IPS-18c (cell line): Measurements from ENCODE around the gene CORO2B.
"Not testable (repeated sequence)": the region's sequence is repeated elsewhere in the genome, so short reads cannot be mapped to it uniquely, and the experiment has no call there.

Experiments used
- H3K4me3 ChIP-seq: 2 replicates; pipeline ENCODE4 v1.7.0; 2013; ENCODE audit warnings: low read depth, mild to moderate bottlenecking, low read length, moderate library complexity; ENCODE audit not compliant: insufficient read depth
- H3K9me3 ChIP-seq: one replicate; pipeline ENCODE4 v1.6.1; 2013; ENCODE audit warnings: mild to moderate bottlenecking, low read length, moderate library complexity; ENCODE audit not compliant: control insufficient read depth, insufficient read depth

Gene CORO2B

DNA sequence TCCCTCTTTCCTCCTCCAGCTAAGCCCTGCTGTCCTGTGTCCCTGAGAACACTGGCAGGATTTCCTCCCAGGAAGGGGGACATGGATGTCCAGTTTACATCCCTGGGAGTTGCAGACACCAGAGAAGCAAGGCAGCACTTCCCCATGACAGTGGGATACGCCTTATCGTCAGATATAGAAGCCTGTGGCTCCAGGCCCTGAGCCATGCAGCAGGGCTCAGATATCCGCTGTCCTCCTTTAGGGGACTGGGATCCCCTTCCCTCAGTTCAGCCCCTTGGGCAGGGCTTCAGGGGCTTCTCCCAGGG lies 16.4 kb downstream of the CORO2B start:
- Histone ChIP-seq H3K9me3 (no peaks in the 10 kb centered on the region), H3K4me3 (no peak overlapping the region)

DNA sequence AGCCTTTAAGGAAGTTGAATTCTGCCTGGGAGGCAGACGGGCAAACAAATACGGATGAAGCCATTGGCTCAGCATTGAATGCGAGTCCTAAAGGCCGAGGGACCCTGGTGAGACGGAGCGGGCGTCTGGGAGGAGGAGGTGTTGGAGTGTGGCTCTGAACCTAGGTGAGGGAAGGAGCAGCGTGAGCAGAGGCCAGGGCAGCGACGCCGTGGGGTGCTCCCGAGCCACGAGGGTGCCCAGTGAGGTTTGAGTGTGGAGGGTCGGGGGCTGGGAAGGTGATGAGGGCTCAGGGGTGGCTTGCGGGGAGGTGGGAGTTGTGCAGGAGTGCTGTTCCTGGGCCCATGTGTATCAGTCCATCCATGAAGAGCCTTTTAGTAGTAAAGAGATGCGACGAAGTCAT lies 17.0 kb downstream of the CORO2B start:
- H3K4me3 ChIP-seq: no peak overlapping the region
- H3K9me3 ChIP-seq: no peaks in the 10 kb centered on the region

DNA sequence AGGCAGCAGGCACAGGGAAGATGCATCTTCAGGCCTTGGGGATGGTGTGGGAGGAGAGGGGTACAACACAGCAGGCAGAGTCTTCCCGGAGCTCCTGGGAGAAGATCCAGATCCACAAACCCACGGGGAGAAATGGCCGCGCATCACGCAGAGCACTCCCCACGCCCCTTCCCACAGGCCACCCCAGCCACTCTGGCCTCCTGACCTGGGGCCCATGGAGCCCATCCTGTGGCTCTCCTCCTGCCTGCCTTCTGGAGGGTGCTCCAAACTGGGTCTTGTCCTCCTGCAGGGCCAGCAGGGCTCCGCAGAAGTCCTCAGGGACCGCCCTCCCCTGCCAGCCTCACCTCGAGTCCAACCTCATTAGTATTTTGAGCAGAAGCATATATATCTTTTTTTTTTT lies 17.9 kb downstream of the CORO2B start:
- Histone ChIP-seq H3K9me3 (no peaks in the 10 kb centered on the region), H3K4me3 (no peak overlapping the region)

DNA sequence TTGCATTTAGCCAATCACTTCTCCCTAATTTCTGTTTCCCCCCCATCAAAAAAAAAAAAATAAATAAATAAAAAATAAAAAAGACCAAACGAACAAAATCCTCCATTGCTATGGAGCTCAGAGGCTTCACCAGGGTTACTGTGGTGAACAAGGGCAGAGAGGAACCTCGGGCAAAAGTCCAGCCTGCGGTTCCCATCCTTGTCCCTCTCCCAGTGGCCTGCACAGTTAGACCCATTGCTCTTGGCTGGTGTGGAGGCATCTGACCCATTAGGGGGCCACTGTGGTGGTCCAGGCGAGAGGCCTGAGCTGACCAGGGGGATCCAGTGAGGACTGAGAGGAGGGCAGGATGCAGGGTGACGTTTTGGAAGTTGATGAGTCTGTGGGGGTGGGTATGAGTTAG lies 18.8 kb downstream of the CORO2B start:
- Histone ChIP-seq H3K9me3 (no peaks in the 10 kb centered on the region), H3K4me3 (no peak overlapping the region)

DNA sequence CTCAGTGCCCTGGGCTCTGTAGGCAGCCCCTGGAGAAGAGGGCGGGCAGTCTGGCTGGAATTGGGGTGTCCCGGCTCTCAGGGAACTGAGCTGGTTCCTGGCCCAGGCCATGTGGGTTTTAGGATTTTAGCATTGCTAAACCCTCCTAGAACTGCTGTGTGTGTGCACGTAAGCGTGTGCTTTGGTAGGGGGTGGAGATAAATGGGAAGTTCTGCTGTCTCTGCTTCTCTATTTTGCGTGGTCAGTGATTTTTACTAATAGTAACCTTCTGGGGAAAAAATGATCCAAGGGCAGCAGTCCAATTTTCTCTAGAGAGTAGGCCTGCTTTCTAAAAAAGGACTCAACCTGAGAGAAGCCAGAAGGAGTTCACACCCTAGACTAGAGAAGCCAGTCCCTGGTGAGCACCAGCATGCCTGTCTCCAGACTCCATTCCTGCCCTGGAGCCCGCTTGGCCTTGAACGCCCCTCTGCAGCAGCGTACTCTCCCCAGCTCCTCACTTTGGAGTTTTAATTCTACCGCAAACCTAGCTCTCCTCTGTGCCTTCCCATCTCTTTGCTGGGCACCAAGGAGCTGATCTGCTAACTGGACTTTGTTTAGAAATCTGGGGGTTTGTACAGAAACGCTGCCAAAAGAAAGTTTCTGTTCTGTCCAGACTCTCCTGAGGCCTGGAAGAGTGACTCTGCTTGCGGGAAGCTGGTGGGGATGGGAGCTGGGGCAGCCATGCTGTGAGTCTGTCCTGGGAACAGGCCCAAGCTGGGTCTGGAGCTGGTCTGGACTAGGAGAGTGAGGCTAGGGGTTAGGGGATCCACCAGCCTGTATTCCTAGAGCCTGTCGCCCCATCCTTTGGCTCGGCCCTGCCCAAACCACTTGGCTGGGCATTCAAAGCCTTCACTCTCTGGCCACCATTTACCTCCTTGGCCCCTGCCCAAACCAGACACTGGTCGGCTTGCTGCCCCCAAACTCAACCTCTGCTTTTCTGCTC lies 19.7 kb downstream of the CORO2B start:
- no peaks in the 10 kb centered on the region for H3K9me3 ChIP-seq
- no peak overlapping the region for H3K4me3 ChIP-seq

DNA sequence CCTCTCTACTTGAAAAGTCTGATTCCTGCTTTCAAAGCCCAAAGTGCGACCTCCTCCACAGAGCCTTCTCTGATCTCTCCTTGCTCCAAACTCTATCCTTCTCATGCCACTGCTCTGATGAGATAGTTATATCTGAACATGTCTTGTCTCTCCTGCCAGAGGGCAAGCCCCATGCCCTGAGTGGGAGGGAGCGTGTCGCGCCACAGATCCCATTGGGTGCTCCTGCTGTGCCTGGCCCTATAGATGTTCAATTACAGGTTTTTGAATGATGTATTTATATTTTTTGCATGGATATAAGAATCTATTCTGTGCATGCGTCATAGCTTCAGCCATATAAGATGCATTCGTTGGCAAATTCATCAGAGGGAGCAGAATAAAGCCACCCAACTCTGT lies 20.4 kb downstream of the CORO2B start:
- Histone ChIP-seq H3K9me3 (no peaks in the 10 kb centered on the region), H3K4me3 (no peak overlapping the region)

DNA sequence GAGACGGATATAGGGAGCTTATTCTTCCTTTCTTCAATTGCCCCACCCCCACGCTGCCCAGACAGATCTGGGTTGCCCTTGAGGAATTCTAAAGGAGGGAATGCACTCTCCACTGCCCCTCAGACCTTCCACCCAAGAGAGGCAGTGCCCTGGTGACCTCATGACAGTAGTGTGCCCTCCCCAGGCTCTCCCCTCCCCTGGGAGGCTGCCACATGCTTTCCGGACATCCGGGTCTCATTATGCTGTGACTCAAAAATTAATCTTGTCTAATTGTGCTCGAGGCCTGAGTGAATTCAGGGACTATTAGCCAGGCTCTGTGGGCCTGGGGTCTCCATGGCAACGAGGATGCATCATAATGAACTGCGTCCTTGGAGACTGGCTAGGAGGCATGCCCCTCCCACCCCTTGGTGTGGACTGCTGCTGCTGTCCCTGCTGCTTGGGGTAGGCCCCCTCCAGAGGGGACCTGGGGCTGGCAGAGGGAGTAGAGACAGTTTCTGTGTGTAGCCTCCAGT lies 20.8 kb downstream of the CORO2B start:
- no peak overlapping the region for H3K4me3 ChIP-seq
- no peaks in the 10 kb centered on the region for H3K9me3 ChIP-seq

DNA sequence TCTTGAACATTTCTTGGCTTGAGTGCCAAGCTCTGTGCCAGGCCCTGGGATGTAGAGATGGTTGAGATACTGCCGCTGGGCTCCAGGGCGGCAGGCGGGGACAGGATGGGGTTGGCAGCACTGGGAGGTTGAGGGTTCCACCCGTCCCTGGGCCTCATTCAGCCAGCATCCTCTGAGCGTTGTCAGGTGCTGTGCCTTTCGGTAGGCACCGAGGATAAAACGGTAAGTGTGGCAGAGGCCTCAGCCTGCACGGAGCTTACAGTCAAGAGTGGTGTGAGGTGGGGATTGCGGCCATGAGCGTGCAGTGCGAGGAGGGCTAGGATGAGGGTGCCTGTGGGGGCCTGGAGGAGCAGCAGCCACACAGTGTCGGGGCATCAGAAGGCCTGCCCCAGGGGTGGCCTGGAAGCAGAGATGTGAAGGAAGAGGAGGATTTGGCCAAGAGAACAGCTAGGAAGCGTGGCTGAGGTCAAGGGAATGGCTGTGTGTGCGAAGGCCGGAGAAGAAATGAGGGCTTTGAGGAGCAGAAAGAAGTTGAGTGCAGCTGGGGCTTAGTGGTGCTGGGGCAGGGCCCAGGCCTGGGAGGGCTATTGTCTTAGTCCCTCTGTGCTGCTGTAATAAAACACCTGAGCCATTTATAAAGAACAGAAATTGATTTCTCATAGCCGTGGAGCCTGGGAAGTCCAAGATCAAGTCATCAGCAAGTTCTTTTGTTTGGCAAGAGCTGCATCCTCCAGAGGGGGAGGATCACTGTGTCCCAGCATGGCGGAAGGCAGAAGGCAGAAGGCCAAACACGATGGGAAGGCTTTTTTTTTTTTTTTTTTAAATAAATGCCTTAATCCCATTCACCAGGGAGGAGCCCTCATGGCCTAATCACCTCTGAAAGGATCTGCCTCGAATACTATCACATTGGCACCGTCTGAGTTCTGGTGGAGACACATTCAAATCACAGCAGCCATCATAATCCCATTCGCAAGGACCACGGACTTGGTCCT lies 22.7 kb downstream of the CORO2B start:
- no peaks in the 10 kb centered on the region for H3K9me3 ChIP-seq
- H3K4me3 ChIP-seq: no peak overlapping the region

DNA sequence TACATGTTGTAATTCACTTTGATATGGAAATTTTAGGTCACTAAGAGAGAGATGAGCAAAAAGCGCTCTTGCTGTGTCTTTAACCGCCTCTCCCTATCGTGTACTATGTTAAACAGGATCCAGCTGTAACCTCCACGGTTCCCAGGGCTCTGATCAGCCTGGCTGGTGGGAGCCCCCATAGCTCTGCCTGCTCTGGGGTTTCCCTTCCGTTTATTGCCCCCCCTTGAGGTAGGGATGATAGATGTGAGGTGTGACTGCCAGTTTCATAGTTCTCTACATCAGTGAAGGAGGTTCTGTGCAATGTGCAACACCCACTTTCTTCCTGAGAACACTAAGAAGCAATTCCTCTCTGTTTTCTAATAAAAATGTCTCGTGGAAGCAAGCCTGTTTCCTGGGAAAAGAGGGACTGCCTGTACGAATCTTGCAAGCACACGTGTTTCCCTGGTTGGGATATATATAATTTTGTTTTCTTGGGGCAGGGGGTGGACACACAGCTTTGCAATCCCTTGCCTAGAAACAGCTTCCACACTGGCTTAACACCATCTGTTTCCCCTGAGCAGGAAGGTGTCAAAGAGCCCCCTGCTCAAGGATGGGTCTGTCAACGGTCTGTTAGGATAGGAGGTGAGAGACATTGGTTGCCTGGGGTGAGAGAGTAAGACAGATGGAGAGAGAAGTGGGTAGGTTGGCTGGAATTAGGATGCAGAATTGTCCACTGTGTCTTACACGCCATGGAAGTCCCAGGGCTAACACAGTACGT lies 23.8 kb downstream of the CORO2B start:
- Histone ChIP-seq H3K4me3 (no peak overlapping the region), H3K9me3 (no peaks in the 10 kb centered on the region)

DNA sequence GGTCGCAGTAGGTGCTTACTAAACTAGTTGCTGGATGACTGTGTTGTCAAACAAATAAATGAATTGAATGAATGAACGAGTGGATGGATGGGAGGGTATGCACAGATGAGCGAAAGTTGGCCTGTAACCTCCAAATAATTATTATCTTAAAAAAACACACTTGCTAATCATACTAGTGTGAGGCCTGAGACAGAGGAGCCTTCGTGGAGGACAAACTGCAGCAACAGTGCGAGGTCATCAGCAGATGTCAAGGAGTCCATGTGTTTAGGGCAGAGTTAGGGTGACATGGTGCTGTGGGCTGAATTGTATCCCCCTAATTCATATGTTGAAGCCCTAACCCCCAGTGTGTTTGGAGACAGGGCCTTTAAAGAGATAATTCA lies 24.4 kb downstream of the CORO2B start:
- Histone ChIP-seq H3K4me3 (no peak overlapping the region), H3K9me3 (no peaks in the 10 kb centered on the region)

DNA sequence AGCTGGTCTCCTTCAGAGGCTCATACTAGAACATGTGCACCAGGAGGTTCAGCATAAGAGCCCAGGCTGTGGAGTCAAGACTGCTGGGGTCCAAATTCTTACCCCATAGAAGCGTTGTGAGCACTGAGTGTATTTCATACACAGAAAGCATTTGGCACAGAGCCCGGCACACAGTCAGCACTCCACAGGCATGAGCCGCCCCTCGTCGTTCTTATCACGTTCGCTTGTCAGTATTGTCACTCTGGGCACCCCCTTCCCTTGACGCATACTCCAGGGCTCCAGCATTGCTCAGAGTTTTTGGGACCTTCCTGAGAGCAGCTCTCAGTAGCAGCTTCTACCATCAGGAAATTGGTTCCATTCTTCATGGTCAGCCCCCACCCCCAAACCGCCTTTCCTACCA lies 25.2 kb downstream of the CORO2B start:
- Histone ChIP-seq H3K4me3 (no peak overlapping the region), H3K9me3 (no peaks in the 10 kb centered on the region)

DNA sequence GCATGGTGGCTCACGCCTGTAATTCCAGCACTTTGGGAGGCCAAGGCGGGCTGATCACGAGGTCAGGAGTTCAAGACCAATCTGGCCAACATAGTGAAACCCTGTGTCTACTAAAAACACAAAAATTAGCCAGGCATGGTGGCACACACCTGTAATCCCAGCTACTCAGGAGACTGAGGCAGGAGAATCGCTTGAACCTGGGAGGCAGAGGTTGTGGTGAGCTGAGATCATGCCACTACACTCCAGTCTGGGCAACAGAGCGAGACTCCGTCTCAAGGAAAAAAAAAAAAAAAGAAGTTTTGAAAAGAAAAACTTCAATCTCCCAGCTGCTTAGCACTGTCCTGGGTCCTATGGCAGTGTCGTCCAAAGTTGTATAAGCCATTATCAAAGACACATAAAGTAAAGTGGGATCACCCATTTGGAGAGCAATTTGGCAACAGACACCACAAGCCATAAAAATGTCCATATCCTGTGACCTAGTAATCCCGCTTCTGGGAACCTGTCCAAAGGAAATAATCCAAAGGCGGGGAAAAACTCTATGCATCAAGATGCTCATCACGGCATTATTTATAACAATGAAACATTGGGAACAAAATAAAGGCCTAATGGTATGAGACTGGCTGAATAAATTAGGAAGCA lies 26.2 kb downstream of the CORO2B start:
- not testable (repeated sequence) for H3K4me3 ChIP-seq, H3K9me3 ChIP-seq

DNA sequence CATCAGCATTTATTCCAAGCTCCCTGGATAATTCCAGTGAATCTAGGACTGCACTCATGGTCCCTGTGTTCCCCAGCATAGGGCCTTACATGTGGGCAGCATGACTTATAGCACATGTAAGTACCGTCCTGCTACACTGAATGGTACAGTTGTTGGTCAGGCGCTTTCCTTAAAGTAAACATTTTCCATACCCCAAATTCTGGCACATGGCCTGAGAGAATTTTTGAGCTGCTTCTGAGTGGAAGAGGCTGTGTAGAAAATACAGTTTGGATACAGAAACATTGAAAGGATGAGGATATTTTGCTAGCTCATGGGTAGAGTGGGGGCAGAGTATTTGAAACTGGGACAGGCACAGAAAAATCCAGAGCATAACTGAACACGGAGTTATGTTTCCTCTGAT lies 27.6 kb downstream of the CORO2B start:
- no peak overlapping the region for H3K4me3 ChIP-seq
- H3K9me3 ChIP-seq: no peaks in the 10 kb centered on the region

DNA sequence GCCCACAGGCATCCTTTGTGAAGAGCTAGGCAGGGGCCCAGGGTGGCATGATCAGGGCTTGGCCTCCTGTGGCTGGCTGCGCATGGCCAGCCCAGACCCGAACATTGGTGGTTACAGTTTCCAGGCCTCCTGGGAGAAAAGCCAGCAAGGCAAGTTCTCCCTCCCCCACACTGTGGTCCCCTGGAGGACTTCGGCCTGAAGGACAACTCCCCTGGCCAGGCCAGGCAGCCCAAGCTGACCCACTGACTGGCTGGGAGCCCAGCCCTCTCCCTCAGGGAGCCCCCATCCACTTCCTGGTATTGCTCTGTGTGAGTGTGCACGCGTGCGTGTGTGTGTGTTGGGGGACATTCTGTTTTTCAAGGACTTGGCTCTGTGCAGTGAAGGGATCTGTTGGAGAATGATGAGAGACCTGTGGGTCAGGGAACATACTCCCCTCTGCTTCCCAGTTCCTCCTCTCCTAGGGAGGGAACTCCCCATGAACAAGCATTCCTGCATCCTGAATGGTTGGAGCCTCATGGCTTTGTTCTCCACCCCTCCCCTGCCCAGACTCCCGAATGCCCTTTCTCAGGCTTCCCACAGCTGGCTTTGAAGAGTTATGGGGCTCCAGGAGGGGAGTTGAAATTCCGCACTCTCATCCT lies 29.5 kb downstream of the CORO2B start:
- Histone ChIP-seq H3K4me3 (no peak overlapping the region), H3K9me3 (no peaks in the 10 kb centered on the region)

DNA sequence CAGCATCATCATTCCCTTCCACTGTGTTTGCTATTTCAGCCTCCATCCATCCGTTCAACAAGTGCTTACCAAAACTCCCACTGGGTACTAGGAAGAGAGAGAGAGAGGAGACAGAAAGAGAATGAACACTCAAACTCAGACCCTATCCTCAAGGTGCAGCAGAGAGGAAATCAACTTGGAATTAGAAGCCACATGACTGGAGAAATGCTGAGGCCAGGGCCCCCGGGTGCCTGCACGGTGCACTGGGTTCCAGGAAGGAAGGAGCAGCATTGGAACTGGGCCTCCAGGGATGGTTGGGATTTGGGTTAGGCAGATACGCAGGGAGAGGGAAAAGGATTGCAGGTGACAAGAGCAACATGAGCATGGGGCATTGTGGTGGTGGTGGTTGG lies 30.0 kb downstream of the CORO2B start:
- Histone ChIP-seq H3K4me3 (no peak overlapping the region), H3K9me3 (no peaks in the 10 kb centered on the region)

DNA sequence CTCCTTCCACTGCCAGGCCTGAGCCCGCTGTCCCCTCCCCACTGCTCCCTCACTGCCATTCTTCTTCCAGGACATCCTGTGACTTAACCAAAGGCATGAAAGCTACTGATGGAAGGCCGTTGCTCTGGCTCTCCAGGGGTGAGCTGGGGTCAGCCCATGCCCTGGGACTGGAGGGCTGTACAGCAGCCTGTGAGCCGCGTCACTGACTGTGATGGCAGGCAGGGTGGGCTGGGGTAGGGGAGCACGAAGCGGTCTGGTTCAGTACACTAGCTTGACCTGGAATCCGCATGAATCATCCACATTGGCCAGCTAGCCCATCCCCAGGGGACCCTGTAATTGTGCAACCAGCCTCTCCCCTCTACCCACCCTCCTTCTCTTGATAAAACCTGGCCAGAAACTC lies 30.8 kb downstream of the CORO2B start:
- H3K9me3 ChIP-seq: no peaks in the 10 kb centered on the region
- H3K4me3 ChIP-seq: no peak overlapping the region
